Activated CD4-positive, alpha-beta T cell treated with anti-CD3 and anti-CD28 coated beads for 36 hours (primary cell): ENCODE measurements around the gene ATPAF2. TPM values are rescaled to one million over a fixed set of nuclear protein-coding genes. Genes with fewer than 3 reads are reported as not detected.
A peak's percentile ranks its signal among the peaks of the same experiment; 100 is the strongest.

Experiments
- ATAC-seq: fragments of 200-7000 bp; cut with Tn5 transposase; one replicate; pipeline ENCODE4 v1.10.0; 2021; ENCODE audit warnings: mild to moderate bottlenecking, moderate library complexity
- CTCF ChIA-PET: fragments of 350-600 bp; sonication (Branson Sonifier 250); formaldehyde crosslinking; loops from one replicate; lab custom pipeline; 2021; ENCODE audit warnings: antibody characterized with exemption; lab: Charles Lee
- POLR2A ChIA-PET: fragments of 350-600 bp; sonication (Branson Sonifier 250); formaldehyde crosslinking; loops from one replicate; lab custom pipeline; 2021; ENCODE audit warnings: antibody characterized with exemption, inconsistent platforms; lab: Charles Lee
- DNase-seq: peaks from one replicate; pipeline ENCODE4 v3.0.0-alpha.2; 2020
- H3K27ac Mint-ChIP-seq: one replicate; pipeline ENCODE4 v1.8.0; 2021; ENCODE audit warnings: mixed read lengths
- H3K27me3 Mint-ChIP-seq: one replicate; pipeline ENCODE4 v1.8.0; 2021; ENCODE audit warnings: mixed read lengths
- H3K36me3 Mint-ChIP-seq: one replicate; pipeline ENCODE4 v1.8.0; 2021; ENCODE audit warnings: low read depth, mixed read lengths
- H3K4me1 Mint-ChIP-seq: one replicate; pipeline ENCODE4 v1.8.0; 2021; ENCODE audit warnings: mixed read lengths
- H3K4me3 Mint-ChIP-seq: one replicate; pipeline ENCODE4 v1.8.0; 2021; ENCODE audit warnings: mild to moderate bottlenecking, moderate library complexity, mixed read lengths
- H3K9me3 Mint-ChIP-seq: one replicate; pipeline ENCODE4 v1.8.0; 2021; ENCODE audit warnings: low read depth, mixed read lengths
- intact Hi-C, 2 experiments: fragments of 100-400 bp; cut with DNase I in 1 of 2; cut with micrococcal nuclease in 1 of 2; formaldehyde crosslinking; loops; one replicate each; pipeline versions ENCODE4 v1.14.2 to v1.15.1; 2022 to 2024; cut with DNase I, micrococcal nuclease
- total RNA-seq, 2 experiments: library from RNA; stranded (reverse); gene quantifications; one replicate each; pipeline ENCODE4 v1.2.3, GENCODE V29; 2021

Gene ATPAF2
- total RNA-seq, 2 experiments from 2014 or later, result 32.9 to 40.3 TPM

DNA sequence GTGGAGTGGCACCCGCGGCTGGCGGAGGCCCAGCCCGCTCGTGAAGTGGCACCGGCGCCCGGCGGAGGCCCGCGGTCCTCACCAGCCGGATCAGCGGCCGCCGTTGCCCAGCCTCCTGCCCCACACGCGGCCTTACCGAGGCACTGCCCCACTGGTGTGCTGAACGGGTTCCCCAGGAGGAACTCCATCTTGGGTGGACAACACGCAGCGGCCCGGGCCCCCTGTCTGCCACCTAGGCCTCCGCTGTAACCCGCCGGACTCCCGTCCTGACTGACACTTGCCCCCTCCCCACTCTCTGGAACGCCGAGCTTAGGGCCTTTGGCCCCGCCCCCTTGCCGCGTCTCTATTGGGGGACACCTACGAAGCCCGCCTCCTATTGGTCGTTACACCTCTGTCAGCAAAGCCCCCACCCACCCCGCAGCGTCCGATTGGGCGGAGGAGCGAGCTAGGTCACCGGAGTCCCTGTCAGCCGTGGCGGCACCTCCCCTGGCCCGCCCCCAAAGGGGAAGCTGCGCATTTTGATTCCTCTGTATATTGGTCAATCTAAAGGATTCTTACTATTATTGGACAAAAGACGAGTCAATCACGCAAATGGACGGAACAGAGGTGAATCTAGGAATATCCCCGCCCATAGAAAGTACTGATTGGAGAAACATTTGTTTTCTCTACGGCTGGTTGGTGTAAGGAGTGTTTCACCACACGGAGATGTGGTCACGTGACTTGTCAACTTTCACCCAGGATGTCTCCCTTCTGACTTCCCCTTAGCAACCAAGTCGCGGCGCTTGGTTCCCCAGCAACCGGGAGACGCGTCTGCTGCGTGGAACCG is 66.6 kb downstream of the ATPAF2 start, which contains the start of the genes DRC3 and TOM1L2:
Gene DRC3 (plus strand): TSS at position 737 of the 826 bp plus-strand sequence. CDS start 4,737 bp downstream, outside the sequence.
Gene TOM1L2 (minus strand): TSS at position 275 of the 826 bp plus-strand sequence. CDS start 87 bp downstream, at position 188.
- Mint-ChIP-seq H3K4me3 (peak within 1 kb of the TSS; percentile 86), H3K27me3 (no peaks in the 10 kb centered on the region), H3K36me3 (no peaks in the 10 kb centered on the region), H3K27ac (peak within 1 kb of the TSS; percentile 76), H3K9me3 (no peaks in the 10 kb centered on the region), H3K4me1 (peaks cover 37% of the 10 kb centered on the region)
- intact Hi-C loops, result loop anchor here (1.0 to 2.0 kb wide), 15 partner anchors 14 to 496 kb away; partner anchors contain the start of genes ATPAF2 (in 2 of the 2), GID4 (in 2 of the 2), PEMT (in 2 of the 2) and ALKBH5 (in 1 of the 2)
- CTCF ChIA-PET, result interaction anchor here (0.6 to 1.7 kb wide), 9 partner anchors 12 to 110 kb away, joined by 3 to 8 read pairs (median 4); no protein-coding TSS in a partner anchor
- peak; percentile 100 for DNase-seq
- POLR2A ChIA-PET, result interaction anchor here (0.6 to 1.6 kb wide), 6 partner anchors 14 to 289 kb away, joined by 3 to 19 read pairs (median 6); partner anchors contain the start of gene SREBF1
- ATAC-seq, result peak; percentile 97

GRCh38 chr17:17971431-17972125 is 67.4 kb downstream of the ATPAF2 start:
- no peak for ATAC-seq
- H3K4me3 Mint-ChIP-seq, result peak overlapping the region; percentile 72

GRCh38 chr17:17970699-17971430 is 68.1 kb downstream of the ATPAF2 start:
- ChIA-PET POLR2A (interaction anchor here (0.5 kb wide), 1 partner anchor 116 kb away, joined by 3 read pairs; no protein-coding TSS in a partner anchor), CTCF (interaction anchor here (1.3 to 1.7 kb wide), 2 partner anchors 11 to 24 kb away, joined by 3 to 5 read pairs; no protein-coding TSS in a partner anchor)
- peaks cover 52% of the 10 kb centered on the region for H3K4me1 Mint-ChIP-seq
- intact Hi-C loops, result no loop called here
- DNase-seq (no peak), ATAC-seq (no peak)
- H3K9me3 Mint-ChIP-seq, result no peaks in the 10 kb centered on the region
- H3K27me3 Mint-ChIP-seq, result no peaks in the 10 kb centered on the region
- peak overlapping the region; percentile 67 for H3K27ac Mint-ChIP-seq
- H3K4me3 Mint-ChIP-seq, result peak overlapping the region; percentile 72
- no peaks in the 10 kb centered on the region for H3K36me3 Mint-ChIP-seq

More at GRCh38 chr17:17971431-17972125, 67.4 kb downstream of the ATPAF2 start:
- intact Hi-C loops, result loop anchor here (1.0 to 2.0 kb wide), 15 partner anchors 13 to 495 kb away; partner anchors contain the start of genes ATPAF2 (in 2 of the 2), GID4 (in 2 of the 2), PEMT (in 2 of the 2) and ALKBH5 (in 1 of the 2)
- H3K36me3 Mint-ChIP-seq, result no peaks in the 10 kb centered on the region
- no peaks in the 10 kb centered on the region for H3K27me3 Mint-ChIP-seq
- CTCF ChIA-PET, result interaction anchor here (0.7 to 1.7 kb wide), 5 partner anchors 11 to 84 kb away, joined by 3 to 5 read pairs (median 4); no protein-coding TSS in a partner anchor
- H3K4me1 Mint-ChIP-seq, result peaks cover 44% of the 10 kb centered on the region
- H3K27ac Mint-ChIP-seq, result peak overlapping the region; percentile 31
- no peaks in the 10 kb centered on the region for H3K9me3 Mint-ChIP-seq
- DNase-seq, result peak; percentile 46
- POLR2A ChIA-PET, result interaction anchor here (0.5 to 1.6 kb wide), 4 partner anchors 13 to 288 kb away, joined by 3 to 19 read pairs (median 4); no protein-coding TSS in a partner anchor

Other genes with a start within 250 kb of the ATPAF2 start
- gene SREBF1, start 202.2 kb downstream of the ATPAF2 start, total RNA-seq, result 10 to 100 TPM; 87.6 to 97.2 TPM
- gene TOM1L2, start 66.8 kb downstream of the ATPAF2 start, total RNA-seq, result 10 to 100 TPM; 11.3 to 11.9 TPM
- gene DRC3, start 66.3 kb downstream of the ATPAF2 start, total RNA-seq, result under 1 TPM; 0.11 to 0.18 TPM
- gene GID4, start 240 bp upstream of the ATPAF2 start, total RNA-seq, result 1 to 10 TPM; 6.7 to 7.7 TPM
- 10 to 100 TPM; 42.5 to 45.6 TPM for gene DRG2, start 48.8 kb upstream of the ATPAF2 start, total RNA-seq
- 1 to 10 TPM; 1.1 to 1.5 TPM for gene MYO15A, start 69.6 kb upstream of the ATPAF2 start, total RNA-seq
- gene ALKBH5, start 144.7 kb upstream of the ATPAF2 start, total RNA-seq, result 100 to 1,000 TPM; 163 to 168 TPM
- 10 to 100 TPM; 17.5 to 18.4 TPM for gene LLGL1, start 186.5 kb upstream of the ATPAF2 start, total RNA-seq
- 100 to 1,000 TPM; 282 to 364 TPM for gene FLII, start 219.6 kb upstream of the ATPAF2 start, total RNA-seq
- 1 to 10 TPM; 3.3 to 5.2 TPM for gene MIEF2, start 221.5 kb upstream of the ATPAF2 start, total RNA-seq